ENCODE data around the gene IFI44L. TPM values are rescaled to one million over a fixed set of nuclear protein-coding genes. Genes with fewer than 3 reads are reported as not detected.
A peak's percentile ranks its signal among the peaks of the same experiment; 100 is the strongest.

Gene IFI44L
- polyA plus RNA-seq, 1 donor (not counting 4 experiments of a cell fraction or from before 2014, with no cell fraction given) = 34.8 TPM

GRCh38 chr1:78691995-78692747, 71.9 kb downstream of the IFI44L start:
- H3K79me2 ChIP-seq (ENCODE audit: control insufficient read depth, insufficient read depth, low read length) = no peaks in the 10 kb centered on the region
- no peaks in the 10 kb centered on the region for H3K36me3 ChIP-seq (ENCODE audit: control insufficient read depth in 2 of 2, extremely low read depth in 1 of 2, insufficient read depth in 2 of 2, low read length in 2 of 2)
- H3K4me2 ChIP-seq (ENCODE audit: control insufficient read depth, extremely low read depth, insufficient read depth, low read depth, low read length) = no peak overlapping the region
- no peak for DNase-seq (ENCODE audit: low read depth, low spot score)
- no peak overlapping the region for H3K9ac ChIP-seq (ENCODE audit: control insufficient read depth, extremely low read depth, insufficient read depth, low read length)
- no peak overlapping the region for H2AFZ ChIP-seq (ENCODE audit: control insufficient read depth, low read length)
- no peaks in the 10 kb centered on the region for H4K20me1 ChIP-seq (ENCODE audit: control insufficient read depth, extremely low read depth, insufficient read depth, low read length)
- TF ChIP-seq EZH2 (IDR thresholded peaks at IDR 0.05; ENCODE audit: low read length) (no peak), CTCF (optimal IDR thresholded peaks at IDR 0.05 in 1 of 3, IDR thresholded peaks at IDR 0.05 in 1 of 3, conservative IDR thresholded peaks at IDR 0.05 in 1 of 3; ENCODE audit: extremely low read depth in 1 of 3, insufficient read depth in 2 of 3, low read length in 3 of 3) (no peak)
- H3K27ac ChIP-seq (ENCODE audit: control insufficient read depth, insufficient read depth, low read length) = no peak overlapping the region
- H3K4me1 ChIP-seq (ENCODE audit: control insufficient read depth, extremely low read depth, insufficient read depth, low read length) = peaks cover 4% of the 10 kb centered on the region
- peak; percentile 9 for FAIRE-seq
- dilution Hi-C loops (cut with MboI; ENCODE audit: extremely low pct_ligation_motif_present, low sequenced_read_pairs) = no loop called here
- H3K27me3 ChIP-seq (ENCODE audit: control insufficient read depth, extremely low read depth, insufficient read depth, low read length) = no peaks in the 10 kb centered on the region
- H3K9me1 ChIP-seq (ENCODE audit: control insufficient read depth, extremely low read depth, insufficient read depth, low read length) = no peaks in the 10 kb centered on the region
- H3K9me3 ChIP-seq (ENCODE audit: control insufficient read depth, low read depth, low read length) = no peaks in the 10 kb centered on the region
- H3K4me3 ChIP-seq (ENCODE audit: control insufficient read depth in 2 of 3, extremely low read depth in 1 of 3, insufficient read depth in 2 of 3, low read depth in 1 of 3, low read length in 3 of 3) = no peak overlapping the region

Other genes starting within 250 kb of the IFI44L start
- not detected in 3 replicates for gene PTGFR, start 129.5 kb upstream of the IFI44L start, polyA plus RNA-seq
- gene IFI44, start 29.4 kb downstream of the IFI44L start, polyA plus RNA-seq = 48.5 to 97.0 TPM (median 77.9 TPM) in 3 replicates